HG03558 (cell line): ENCODE data around the gene AXIN1.

Experiments used
- ATAC-seq: cut with Tn5 transposase; IDR thresholded peaks from one replicate; pipeline ENCODE4 v1.9.1; 2021; ENCODE audit warnings: moderate number of reproducible peaks; ENCODE audit not compliant: unreplicated experiment; ENCODE audit errors: extremely low read depth

AXIN1 gene

DNA sequence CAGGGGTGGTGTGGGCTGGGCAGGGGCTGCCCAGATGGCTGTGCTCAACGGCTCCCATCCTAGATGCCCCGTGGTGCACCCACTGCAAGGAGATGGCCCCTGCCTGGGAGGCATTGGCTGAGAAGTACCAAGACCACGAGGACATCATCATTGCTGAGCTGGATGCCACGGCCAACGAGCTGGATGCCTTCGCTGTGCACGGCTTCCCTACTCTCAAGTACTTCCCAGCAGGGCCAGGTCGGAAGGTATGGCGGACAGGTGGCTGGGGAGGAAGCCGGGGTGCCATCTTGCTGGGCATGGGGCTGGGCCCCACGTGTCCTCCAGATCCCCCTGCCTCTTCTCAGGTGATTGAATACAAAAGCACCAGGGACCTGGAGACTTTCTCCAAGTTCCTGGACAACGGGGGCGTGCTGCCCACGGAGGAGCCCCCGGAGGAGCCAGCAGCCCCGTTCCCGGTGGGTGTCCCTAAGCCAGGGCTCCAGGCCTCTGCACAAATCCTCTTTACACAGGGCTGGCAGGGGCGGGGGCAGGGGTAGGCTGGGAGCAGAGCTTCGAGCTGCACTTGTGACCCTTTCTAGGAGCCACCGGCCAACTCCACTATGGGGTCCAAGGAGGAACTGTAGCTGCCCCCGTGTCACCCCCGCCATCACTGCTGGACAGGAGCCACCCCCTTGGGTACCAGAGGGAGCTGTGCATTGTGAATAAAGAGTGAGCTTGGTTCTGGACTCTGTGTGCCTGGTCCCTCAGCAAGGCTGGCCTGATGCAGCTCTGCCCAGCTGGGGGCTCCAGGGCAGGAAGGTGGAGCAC is 65.8 kb downstream of the AXIN1 start:
- no peak for ATAC-seq

DNA sequence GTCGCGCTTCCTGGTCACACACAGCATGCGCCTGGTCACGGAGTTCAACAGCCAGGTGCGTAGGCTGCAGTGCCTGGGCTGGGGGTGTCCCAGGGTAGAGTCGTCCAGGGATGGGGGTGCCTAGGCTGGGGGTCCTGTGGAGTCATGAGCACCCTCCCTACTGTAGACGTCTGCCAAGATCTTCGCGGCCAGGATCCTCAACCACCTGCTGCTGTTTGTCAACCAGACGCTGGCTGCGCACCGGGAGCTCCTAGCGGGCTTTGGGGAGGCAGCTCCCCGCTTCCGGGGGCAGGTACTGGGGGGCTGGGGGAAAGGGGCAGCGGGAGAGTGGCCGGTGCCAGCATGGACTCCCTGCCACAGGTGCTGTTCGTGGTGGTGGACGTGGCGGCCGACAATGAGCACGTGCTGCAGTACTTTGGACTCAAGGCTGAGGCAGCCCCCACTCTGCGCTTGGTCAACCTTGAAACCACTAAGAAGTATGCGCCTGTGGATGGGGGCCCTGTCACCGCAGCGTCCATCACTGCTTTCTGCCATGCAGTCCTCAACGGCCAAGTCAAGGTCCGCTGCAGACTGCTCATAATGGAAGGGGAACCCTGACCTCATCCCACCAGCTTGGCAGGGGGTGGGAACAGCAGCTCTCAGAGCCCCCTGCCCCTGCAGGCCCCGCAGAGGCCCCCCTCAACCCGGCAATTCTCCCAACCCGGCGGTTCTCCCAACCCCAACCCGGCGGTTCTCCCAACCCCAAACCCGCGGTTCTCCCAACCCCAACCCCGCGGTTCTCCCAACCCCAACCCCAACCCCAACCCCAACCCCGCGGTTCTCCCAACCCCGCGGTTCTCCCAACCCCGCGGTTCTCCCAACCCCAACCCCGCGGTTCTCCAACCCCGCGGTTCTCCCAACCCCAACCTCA is 67.1 kb downstream of the AXIN1 start:
- ATAC-seq = no peak

DNA sequence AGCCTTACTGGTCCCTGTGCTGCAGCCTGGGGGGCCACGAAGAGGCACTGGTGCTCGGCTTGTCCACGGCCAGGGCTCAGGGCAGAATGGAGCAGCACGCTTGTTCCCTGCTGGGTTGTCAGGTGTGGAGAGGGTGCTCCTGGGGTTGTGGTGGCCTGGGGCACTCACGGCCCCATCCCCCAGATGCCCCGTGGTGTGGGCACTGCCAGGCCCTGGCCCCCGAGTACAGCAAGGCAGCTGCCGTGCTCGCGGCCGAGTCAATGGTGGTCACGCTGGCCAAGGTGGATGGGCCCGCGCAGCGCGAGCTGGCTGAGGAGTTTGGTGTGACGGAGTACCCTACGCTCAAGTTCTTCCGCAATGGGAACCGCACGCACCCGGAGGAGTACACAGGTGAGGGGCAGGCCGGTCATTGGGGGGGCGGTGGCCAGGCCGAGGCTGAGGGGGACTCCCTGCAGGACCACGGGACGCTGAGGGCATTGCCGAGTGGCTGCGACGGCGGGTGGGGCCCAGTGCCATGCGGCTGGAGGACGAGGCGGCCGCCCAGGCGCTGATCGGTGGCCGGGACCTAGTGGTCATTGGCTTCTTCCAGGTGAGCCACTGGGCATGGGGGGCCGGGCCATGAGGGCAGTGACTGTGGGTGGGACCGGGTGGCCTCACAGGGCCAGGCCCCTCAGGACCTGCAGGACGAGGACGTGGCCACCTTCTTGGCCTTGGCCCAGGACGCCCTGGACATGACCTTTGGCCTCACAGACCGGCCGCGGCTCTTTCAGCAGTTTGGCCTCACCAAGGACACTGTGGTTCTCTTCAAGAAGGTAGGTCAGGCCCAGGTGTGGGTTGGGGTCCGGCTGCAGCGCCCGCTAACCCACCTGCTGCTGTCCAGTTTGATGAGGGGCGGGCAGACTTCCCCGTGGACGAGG is 68.1 kb downstream of the AXIN1 start:
- no peak for ATAC-seq

DNA sequence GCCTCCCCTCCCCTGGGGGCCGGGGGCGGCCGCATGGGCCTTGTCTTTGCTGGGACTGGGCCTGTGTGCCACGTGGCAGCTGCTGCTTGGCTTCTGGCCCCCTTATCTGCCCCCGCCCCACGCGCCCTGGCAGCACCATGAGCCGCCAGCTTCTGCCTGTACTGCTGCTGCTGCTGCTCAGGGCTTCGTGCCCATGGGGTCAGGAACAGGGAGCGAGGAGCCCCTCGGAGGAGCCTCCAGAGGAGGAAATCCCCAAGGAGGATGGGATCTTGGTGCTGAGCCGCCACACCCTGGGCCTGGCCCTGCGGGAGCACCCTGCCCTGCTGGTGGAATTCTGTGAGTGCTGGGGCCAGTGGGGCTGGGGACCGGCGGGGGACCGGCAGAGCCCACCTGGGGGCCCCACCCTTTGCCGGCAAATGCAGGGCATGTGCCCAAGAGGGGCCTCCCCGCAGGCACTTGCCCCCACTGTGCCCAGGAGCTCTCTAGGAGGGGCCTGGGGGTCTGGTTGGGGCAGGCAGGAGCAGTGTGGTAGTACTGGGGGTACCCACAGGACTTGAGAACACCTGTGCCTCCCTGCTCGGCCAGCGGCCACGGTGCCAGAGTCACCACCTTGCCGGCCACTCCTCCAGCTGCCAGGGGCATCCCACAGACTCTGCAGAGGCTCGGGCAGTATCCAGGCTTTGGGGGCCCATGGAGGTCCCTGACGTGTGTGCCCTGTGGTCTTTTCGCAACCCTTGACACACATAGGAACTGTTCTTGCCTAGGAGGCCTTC is 69.3 kb downstream of the AXIN1 start, which contains the start of gene PDIA2:
TSS of gene PDIA2 (plus strand) at position 132 of the 773 bp plus-strand sequence. CDS start at position 138, 6 bp downstream.
- no peak for ATAC-seq

DNA sequence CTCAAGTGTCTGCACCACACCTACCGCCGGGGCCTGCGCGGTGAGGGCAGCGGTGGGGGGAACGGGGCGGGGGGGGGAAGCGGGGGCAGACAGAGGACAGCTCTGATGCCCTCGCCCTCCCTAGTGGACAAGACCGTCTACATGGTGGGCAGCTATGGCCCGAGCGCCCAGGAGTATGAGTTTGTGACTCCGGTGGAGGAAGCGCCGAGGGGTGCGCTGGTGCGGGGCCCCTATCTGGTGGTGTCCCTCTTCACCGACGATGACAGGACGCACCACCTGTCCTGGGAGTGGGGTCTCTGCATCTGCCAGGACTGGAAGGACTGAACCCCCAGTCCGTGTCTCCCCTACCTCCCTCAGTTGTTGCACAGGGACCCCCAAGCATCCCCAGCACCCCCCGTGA is 70.0 kb downstream of the AXIN1 start:
- no peak for ATAC-seq

DNA sequence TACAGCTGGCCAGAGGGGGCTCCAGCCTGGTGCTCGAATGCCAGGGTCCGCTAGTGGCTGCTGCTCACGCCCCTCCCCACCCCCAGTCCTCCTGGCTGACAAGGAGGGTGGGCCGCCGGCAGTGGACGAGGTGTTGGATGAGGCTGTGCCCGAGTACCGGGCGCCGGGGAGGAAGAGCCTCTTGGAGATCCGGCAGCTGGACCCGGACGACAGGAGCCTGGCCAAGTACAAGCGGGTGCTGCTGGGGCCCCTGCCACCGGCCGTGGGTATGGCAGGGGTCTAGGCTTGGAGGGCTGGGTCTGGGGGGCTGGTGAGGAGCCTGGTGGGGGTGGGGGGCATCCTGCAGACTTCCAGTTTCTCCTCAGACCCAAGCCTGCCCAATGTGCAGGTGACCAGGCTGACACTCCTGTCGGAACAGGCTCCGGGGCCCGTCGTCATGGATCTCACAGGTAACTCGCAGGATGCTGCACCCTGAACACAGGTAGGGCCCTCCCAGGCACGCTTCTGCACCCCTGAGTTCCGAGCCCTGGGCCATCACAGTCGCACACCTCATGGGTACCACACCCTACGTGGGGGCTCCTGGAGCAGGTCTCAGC is 70.8 kb downstream of the AXIN1 start:
- ATAC-seq = no peak

DNA sequence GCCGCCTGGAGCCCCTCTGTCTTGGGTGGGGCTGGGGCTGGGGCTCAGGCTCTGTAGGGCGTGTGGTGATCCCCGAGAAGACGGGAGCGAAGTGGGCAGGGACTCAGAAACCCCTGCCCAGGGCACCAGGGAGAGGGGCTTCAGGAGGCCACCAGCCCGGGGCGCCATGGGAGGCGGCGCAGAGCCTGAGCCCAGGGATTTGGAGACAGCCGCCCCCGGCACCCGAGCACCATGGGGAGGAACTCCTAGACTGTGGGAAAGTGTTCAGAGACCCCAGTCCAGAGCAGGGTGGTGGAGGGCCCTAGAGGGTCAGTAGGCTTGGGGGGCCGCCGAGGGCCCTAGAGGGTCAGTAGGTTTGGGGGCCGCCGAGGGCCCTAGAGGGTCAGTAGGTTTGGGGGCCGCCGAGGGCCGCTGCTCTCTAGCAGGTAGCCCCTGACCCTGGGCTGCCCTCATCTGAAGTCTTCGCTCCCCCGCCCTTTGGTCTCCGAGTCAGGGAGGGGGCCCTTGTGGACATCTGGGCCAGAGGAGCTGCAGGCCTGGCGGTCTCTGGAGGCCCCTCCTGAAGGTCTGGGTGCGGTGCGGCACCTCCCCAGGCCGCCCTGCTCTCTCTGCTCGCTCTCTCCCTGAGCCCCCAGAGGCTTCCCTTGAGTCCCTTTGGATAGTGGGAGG is 71.4 kb downstream of the AXIN1 start:
- ATAC-seq = no peak

DNA sequence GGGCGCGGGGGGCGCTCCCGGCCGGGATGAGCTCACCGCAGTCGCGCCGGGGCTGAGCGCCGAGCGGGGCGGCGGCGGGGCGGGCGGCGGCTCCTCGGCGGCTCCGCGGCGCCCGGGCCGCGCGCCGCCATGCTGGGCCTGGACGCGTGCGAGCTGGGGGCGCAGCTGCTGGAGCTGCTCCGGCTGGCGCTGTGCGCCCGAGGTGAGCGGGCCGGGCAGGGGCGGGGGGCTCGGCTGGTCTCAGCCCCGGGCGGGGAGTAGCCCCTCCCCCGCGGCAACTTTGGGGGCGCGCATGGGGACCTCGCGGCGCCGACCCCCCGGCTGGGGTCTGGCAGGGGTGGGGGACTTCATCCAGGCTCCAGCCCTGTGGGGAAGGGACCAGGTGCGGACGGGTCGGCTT is 72.0 kb downstream of the AXIN1 start, which contains the start of gene ARHGDIG:
TSS of gene ARHGDIG (plus strand) at position 40 of the 400 bp plus-strand sequence. CDS start at position 130, 90 bp downstream.
- no peak for ATAC-seq

DNA sequence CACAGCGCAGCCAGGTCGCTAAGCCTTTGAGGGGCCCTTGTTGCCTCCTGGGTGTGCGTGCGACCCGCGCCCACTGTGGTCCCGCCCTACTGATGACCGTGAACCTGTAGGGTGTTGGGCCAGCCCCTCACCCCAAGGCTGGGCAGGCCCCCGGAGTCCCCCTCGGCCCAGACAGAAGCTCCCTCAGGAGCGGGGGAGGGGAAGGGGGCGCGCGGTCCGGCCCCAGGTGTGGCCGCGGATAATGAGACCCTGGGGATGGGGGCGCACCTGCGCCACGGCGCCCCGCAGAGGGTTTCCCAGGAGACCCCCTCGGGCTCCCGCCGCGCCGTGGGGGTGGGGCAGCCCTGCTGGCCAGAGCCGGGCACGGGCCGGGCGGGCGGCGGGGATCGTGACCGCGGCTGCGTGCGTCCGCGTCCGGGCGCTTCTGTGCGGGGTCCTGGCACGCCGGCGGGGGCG is 72.5 kb downstream of the AXIN1 start:
- no peak for ATAC-seq

DNA sequence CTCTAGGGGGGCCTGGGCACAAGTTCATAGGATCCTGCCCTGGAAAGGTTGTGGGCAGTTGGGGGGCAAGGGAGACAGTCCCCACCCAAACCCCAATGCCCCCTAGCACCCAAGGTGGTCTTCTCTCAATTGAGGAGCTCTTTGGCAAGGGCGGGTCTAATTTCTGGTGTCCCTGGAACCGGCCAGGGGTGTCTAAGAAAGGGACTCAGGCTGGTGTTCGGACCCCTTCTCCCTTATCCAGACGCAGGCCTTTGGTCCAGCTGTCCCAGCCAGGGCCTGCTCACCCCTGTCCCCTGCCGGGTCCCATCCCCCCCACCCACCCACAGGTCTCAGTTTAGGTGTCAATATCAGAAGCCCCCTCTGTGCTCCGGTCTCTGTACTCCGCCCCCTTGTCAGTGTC is 73.0 kb downstream of the AXIN1 start:
- ATAC-seq = no peak

DNA sequence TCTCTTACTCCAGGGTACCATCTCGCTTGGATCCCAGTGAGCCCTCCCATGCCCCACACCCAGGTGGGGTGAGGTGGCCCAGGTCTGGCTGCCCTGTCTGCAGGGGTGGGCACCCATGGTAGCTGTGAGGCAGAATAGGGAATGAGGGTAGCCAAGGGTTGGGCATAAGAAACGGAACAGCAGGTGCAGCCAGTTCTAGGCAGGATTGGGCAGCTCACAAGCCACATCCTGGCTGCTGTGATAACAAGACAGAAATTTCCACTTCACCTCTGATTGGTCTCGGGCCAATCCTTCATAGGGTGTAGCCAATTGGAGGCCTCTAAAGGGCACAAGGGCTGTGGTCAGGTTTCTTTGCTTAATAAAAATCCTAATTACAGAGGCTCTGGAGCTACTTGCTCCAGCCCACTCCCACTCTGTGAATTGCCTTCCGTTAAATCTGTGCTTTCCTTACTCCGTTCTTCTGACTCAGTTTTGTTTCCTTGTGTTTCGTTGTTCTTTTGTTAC is 73.6 kb downstream of the AXIN1 start:
- ATAC-seq = no peak

DNA sequence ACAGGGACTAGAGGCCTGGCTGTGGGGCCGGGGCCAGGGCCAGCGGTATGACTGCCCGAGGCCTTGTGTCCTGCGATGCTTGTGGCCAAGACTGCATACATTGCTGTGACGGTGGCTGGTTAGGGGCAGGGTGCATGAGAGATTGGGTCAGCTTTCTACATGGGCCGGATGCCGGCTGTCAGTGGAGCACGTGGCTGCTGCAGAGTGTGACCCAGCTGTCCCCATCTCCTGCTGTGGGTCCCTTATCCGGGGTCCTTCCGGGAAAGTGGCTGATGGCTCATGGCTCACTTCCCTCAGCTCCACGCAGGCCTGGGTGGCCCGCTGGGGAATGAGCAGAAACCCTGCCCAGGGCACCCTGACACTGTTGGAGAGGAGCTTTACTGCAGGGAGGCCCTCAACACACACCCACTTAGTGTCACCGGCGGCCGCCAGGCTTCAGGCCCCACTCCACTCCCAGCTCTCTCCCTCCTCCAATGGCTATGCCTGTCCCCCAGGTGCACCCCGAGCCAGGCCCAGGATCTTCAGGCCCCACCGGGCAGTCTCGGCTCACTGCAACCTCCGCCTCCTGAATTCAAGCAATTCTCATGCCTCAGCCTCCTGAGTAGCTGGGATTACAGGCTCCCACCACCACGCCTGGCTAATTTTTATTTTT is 76.0 kb downstream of the AXIN1 start:
- no peak for ATAC-seq

DNA sequence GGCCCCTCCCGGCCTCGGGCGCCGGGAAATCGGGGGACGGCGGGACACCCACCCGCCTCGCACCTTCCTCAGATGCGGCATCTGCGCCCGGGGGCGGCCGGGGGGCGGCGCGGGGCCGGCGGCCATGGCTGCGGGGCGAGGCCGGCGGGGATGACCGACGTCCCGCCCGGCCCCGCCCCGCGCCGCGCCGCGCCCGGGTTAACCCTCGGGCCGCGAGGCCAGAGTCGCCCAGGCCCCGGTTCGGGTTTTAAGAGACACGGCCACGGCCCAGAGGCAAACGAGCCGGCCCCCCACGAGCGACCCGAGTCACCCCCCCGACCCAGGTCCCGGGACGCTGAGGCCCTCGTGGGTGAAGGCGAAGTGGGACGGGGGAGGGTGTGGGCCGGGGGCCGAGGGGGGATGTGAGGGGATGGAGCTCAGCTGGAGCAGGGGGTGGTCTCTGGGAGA is 76.7 kb downstream of the AXIN1 start, which contains the start of gene RGS11:
TSS of gene RGS11 (minus strand) at position 159 of the 447 bp plus-strand sequence. CDS start at position 126, 33 bp downstream.
- no peak for ATAC-seq

DNA sequence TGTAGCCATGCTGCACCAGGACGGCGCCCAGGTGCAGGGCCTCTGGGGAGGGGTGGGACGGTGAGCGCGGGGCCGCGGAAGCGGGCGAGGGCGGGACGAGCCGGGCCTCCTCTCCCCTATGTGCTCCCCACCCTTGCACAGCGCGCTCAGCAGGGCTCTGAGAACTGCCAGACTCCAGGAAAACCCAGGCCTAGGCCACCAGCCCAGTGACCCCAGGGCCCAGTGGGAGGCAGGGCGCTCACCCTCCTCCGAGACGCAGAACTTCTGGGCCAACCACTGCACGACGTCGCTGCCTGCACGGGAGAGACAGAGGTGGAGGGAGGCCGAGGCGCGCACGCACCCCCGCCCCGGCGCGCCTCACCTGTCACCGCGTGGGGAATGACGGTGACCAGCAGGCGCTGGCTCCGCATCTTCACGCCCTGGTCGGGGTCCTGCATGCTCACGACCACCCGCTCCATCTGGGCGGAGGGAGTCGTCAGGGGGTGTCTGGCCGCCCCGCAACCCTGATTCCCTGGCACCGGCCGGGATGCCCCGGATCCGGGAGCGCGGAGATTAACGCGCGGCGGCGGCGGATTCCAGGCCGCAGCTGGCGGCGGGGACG is 77.4 kb downstream of the AXIN1 start:
- no peak for ATAC-seq

DNA sequence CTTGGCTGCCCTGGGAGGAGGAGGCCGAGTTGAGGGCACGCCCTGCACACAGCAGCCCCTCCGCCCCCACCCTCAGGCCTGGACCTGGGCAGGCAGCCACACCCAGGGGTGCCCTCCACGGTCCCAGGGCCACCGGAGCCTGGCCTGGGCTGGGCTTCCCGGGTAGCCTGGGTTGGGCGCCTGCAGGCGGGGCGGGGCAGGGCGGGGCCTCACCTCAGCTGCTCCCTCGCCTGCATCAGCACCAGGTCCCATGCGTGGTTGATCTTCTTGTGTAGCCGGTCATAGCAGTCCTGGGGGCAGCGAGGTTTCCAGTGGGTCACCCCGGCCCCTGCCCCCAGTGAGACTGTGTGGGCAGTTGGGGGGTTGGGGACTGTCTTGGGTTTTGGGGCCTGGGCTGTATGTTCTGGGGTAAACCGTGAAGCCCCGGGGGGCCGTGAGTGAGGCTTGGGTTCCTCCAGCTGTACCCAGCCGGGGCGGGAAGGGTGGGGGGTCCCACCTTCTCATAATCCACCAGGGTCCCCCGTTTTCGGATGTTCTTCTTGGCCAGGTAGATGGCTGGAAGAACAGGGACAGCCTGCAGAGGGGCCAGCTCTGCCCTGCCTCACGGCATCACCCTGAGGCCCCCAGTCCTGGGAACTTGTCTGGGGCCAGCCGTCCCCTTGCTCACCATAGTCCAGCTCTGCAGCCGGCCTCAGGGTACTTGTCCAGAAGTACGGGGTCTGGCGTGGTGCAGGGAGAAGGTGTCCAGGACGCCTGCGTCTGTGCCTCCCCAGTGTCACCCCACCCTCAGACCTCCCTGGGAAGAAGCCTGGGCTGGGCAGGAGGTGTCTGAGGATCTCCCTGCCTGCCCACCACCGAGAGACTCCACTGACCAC is 78.7 kb downstream of the AXIN1 start:
- no peak for ATAC-seq
